Sciatic nerve (tissue), 2 donors: ENCODE data around the gene MICOS13. TPM values are rescaled to one million over a fixed set of nuclear protein-coding genes. Genes with fewer than 3 reads are reported as not detected.
"Not testable (repeated sequence)": the region's sequence is repeated elsewhere in the genome, so short reads cannot be mapped to it uniquely, and the experiment has no call there.

Experiments used
- ATAC-seq: fragments of 200-7000 bp; cut with Tn5 transposase; one replicate; pipeline ENCODE4 v1.9.1; 2020; ENCODE audit warnings: mild to moderate bottlenecking, moderate library complexity
- DNase-seq: peaks from one replicate; pipeline ENCODE4 v3.0.0-alpha.2; 2020; ENCODE audit warnings: low spot score
- intact Hi-C: fragments of 100-400 bp; cut with DNase I; formaldehyde crosslinking; loops from one replicate; pipeline ENCODE4 v1.14.2; 2022
- total RNA-seq: library from RNA; stranded (reverse); fragmentation: NEBNext Ultra II Directional; extraction: Animal tissue kit (Norgen Biotek cat#: 25700); gene quantifications from one replicate; pipeline ENCODE4 v1.2.1, GENCODE V29; 2021
- donor health status: DM: no; HTN: no; CAD: no.
- donor health status: DM: no; HTN: no; CAD: no.

The MICOS13 gene
- total RNA-seq, 1 donor from 2014 or later, result 35.9 TPM

- DNase-seq, result no peak
- no peak for ATAC-seq
- intact Hi-C loops, result no loop called here
These were observed 23.8 kb upstream of the MICOS13 start for GRCh38 chr19:5703819-5704818.

GRCh38 chr19:5702053-5702410, 21.7 kb upstream of the MICOS13 start:
- DNase-seq, ATAC-seq, intact Hi-C loops: not testable (repeated sequence)

GRCh38 chr19:5700455-5701092, 20.3 kb upstream of the MICOS13 start:
- DNase-seq (no peak), ATAC-seq (no peak)
- intact Hi-C loops, result no loop called here

GRCh38 chr19:5698635-5699422, 18.5 kb upstream of the MICOS13 start:
- no peak for DNase-seq
- no peak for ATAC-seq
- intact Hi-C loops, result no loop called here

- intact Hi-C loops, result no loop called here
- ATAC-seq, result no peak
- no peak for DNase-seq
These were observed 17.7 kb upstream of the MICOS13 start for GRCh38 chr19:5697890-5698634.

GRCh38 chr19:5697022-5697889, 16.9 kb upstream of the MICOS13 start:
- no peak for ATAC-seq
- intact Hi-C loops, result no loop called here
- no peak for DNase-seq

GRCh38 chr19:5696196-5697021, 16.1 kb upstream of the MICOS13 start:
- intact Hi-C loops, result no loop called here
- DNase-seq, result no peak
- no peak for ATAC-seq

- intact Hi-C loops, result no loop called here
- ATAC-seq (no peak), DNase-seq (no peak)
These were observed 15.4 kb upstream of the MICOS13 start for GRCh38 chr19:5695649-5696195.

GRCh38 chr19:5694956-5695648, 14.8 kb upstream of the MICOS13 start:
- intact Hi-C loops, result no loop called here
- no peak for ATAC-seq
- no peak for DNase-seq

- no peak for ATAC-seq
- intact Hi-C loops, result no loop called here
- DNase-seq, result no peak
These were observed 14.0 kb upstream of the MICOS13 start for GRCh38 chr19:5694167-5694955.

- ATAC-seq, result no peak
These were observed 13.2 kb upstream of the MICOS13 start for GRCh38 chr19:5693195-5694166.

GRCh38 chr19:5692723-5693194, 12.4 kb upstream of the MICOS13 start:
- intact Hi-C loops, result no loop called here
- DNase-seq, result no peak
- no peak for ATAC-seq

More at GRCh38 chr19:5693195-5694166, 13.2 kb upstream of the MICOS13 start:
- intact Hi-C loops, result no loop called here
- no peak for DNase-seq

- ATAC-seq, result no peak
- intact Hi-C loops, result no loop called here
These were observed 11.8 kb upstream of the MICOS13 start for GRCh38 chr19:5691822-5692722.

More at GRCh38 chr19:5691822-5692722, 11.8 kb upstream of the MICOS13 start:
- DNase-seq, result no peak
